Measurements from ENCODE around the gene LCP2. TPM values are rescaled to one million over a fixed set of nuclear protein-coding genes. Genes with fewer than 3 reads are reported as not detected.

Gene LCP2
- total and polyA plus RNA-seq, 10 of the 15 experiments (the other 5 are each of a cell fraction or from before 2014, with no cell fraction given), result 8.0 to 50.5 (median 20.6) TPM

GRCh38 chr5:170330568-170331054, 33.0 kb upstream of the LCP2 start:
- Histone ChIP-seq H3K9ac (ENCODE audit: control insufficient read depth, insufficient read depth, low read length) (peak overlapping the region; percentile 55), H4K20me1 (ENCODE audit: control insufficient read depth, insufficient read depth) (no peaks in the 10 kb centered on the region), H3K27me3 (replicated peaks in 1 of 2; ENCODE audit: control insufficient read depth in 2 of 2, insufficient read depth in 2 of 2, low read length in 1 of 2) (no peaks in the 10 kb centered on the region), H3K4me2 (ENCODE audit: control insufficient read depth, insufficient read depth) (peak overlapping the region; percentile 95), H3K9me3 (replicated peaks; ENCODE audit: control insufficient read depth, insufficient read depth, low read length) (no peaks in the 10 kb centered on the region), H3K79me2 (ENCODE audit: control insufficient read depth, insufficient read depth, low read length) (no peaks in the 10 kb centered on the region), H3K36me3 (ENCODE audit: control insufficient read depth in 2 of 2, insufficient read depth in 2 of 2, low read length in 1 of 2) (no peaks in the 10 kb centered on the region), H3K4me1 (ENCODE audit: control insufficient read depth, insufficient read depth, low read length) (peaks cover 56% of the 10 kb centered on the region), H2AFZ (ENCODE audit: control insufficient read depth, low read depth, low read length) (peak overlapping the region; percentile 71), H3K4me3 (peak overlapping the region; percentile 34; the same call in 1 of the 2 replicates), H3K27ac (ENCODE audit: control insufficient read depth, insufficient read depth) (peak overlapping the region; percentile 80)
- TSS peak; percentile 92 for BruUV-seq (replicated peaks)
- no peak for TF ChIP-seq ZNF207 (IDR thresholded peaks at IDR 0.05; ENCODE audit: borderline replicate concordance)
- TF ChIP-seq E4F1 (IDR thresholded peaks at IDR 0.05; ENCODE audit: borderline replicate concordance, partially characterized antibody), result peak; percentile 69
- no peak; the same call in 1 of the 2 replicates for TF ChIP-seq RCOR1 (conservative IDR thresholded peaks at IDR 0.05; ENCODE audit: low read depth, low read length)
- peak; percentile 61; the same call in 1 of the 2 replicates for TF ChIP-seq SPI1 (IDR thresholded peaks at IDR 0.05; ENCODE audit: borderline replicate concordance, insufficient read depth, low read depth, low read length)
- no peak for TF ChIP-seq EED (IDR thresholded peaks at IDR 0.05; ENCODE audit: low read depth)
- no peak for TF ChIP-seq PAX8 (IDR thresholded peaks at IDR 0.05)
- RAD21 ChIA-PET (ENCODE audit: unreplicated experiment), result interaction anchor here (1.0 to 6.0 kb wide), 15 partner anchors 9 to 104 kb away, joined by 3 to 274 read pairs (median 13); partner anchors contain the start of genes KCNMB1 and LCP2
- intact Hi-C loops (cut with micrococcal nuclease; ENCODE audit: unreplicated experiment) (loop anchor here (1.0 to 10.0 kb wide), 4 partner anchors 37 to 226 kb away; partner anchors contain the start of genes FOXI1 and KCNMB1), in situ Hi-C loops (cut with MboI) (no loop called here)
- DNase-seq (ENCODE audit: low read depth, low spot score), result no peak
- CTCF ChIA-PET, result interaction anchor here (0.9 to 6.1 kb wide), 16 partner anchors 9 to 105 kb away, joined by 3 to 134 read pairs (median 6); partner anchors contain the start of genes KCNMB1 and LCP2
- peak; percentile 9 for ATAC-seq
- WGBS (ENCODE audit: insufficient coverage, insufficient replicate concordance, low lambda C conversion rate, missing lambda C conversion rate), result under 1% methylated on average over 11 of the region's 11 CpGs
- SMC1A ChIA-PET (ENCODE audit: uncharacterized antibody, unreplicated experiment), result interaction anchor here (0.9 to 6.1 kb wide), 17 partner anchors 8 to 91 kb away, joined by 3 to 274 read pairs (median 8); partner anchors contain the start of genes KCNMB1 and LCP2
- POLR2A ChIA-PET, result interaction anchor here (0.7 to 5.9 kb wide), 12 partner anchors 8 to 62 kb away, joined by 4 to 169 read pairs (median 8); partner anchors contain the start of gene LCP2
- FAIRE-seq, result no peak
